Ishikawa (cell line): Measurements from ENCODE around the gene RASA4B.

Experiments used
- RAD21 ChIP-seq: IDR thresholded peaks from 2 replicates; pipeline ENCODE4 v1.6.1; 2012; ENCODE audit warnings: low read depth
- ZBTB7A ChIP-seq: IDR thresholded peaks from 2 replicates; pipeline ENCODE4 v1.6.1; 2012; ENCODE audit warnings: low read depth

DNA sequence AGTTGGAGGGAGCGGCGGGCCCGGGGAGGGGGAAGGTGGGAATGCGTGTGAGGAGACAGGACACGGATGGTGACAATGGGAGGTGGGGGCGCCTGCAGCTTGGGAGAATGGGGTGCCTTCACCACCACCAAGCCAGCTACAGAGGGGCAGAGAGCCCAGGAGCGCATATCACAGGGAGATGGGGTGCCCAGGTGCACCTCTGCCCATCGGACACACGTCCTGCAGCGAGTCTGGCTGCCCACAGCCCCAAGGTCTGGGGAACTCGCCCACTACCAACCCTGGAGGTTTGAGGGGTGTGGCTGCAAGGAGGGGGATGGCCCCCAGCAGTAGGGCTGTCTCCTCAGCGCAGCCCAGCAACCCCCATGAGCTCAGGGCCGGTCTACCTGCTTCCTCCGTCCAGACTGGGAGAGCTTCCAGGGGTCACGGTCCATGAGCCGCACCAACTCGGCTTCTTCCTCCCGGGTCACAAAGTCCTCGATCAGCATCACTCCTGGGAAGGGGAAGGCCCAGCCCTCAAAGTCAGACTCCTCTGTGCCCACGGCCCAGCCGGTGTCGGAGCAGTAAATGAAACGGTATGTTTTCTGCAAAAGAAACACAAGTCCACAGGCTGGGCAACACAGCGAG is 58.2 kb downstream of the RASA4B start:
- TF ChIP-seq ZBTB7A (no peak), RAD21 (no peak)
